Ishikawa (cell line): ENCODE results near the gene C19orf44.

ENCODE experiments used
- CEBPB ChIP-seq: IDR thresholded peaks from 2 replicates; pipeline ENCODE4 v1.6.1; 2012
- CREB1 ChIP-seq: IDR thresholded peaks from 2 replicates; pipeline ENCODE4 v1.6.1; 2012; ENCODE audit warnings: low read depth
- EGR1 ChIP-seq: IDR thresholded peaks from 2 replicates; pipeline ENCODE4 v1.6.1; 2012
- EP300 ChIP-seq: IDR thresholded peaks from 2 replicates; pipeline ENCODE4 v1.6.1; 2012; ENCODE audit warnings: borderline replicate concordance
- FOXM1 ChIP-seq: IDR thresholded peaks from 2 replicates; pipeline ENCODE4 v1.6.1; 2012; ENCODE audit warnings: low read depth, borderline replicate concordance
- NFIC ChIP-seq: IDR thresholded peaks from 2 replicates; pipeline ENCODE4 v1.6.1; 2012
- RAD21 ChIP-seq: IDR thresholded peaks from 2 replicates; pipeline ENCODE4 v1.6.1; 2012; ENCODE audit warnings: low read depth
- TAF1 ChIP-seq: IDR thresholded peaks from 2 replicates; pipeline ENCODE4 v1.6.1; 2012; ENCODE audit warnings: low read depth, mild to moderate bottlenecking
- TCF12 ChIP-seq: IDR thresholded peaks from 2 replicates; pipeline ENCODE4 v1.6.1; 2012; ENCODE audit warnings: low read depth
- TEAD4 ChIP-seq: IDR thresholded peaks from 2 replicates; pipeline ENCODE4 v1.6.1; 2012
- YY1 ChIP-seq: IDR thresholded peaks from 2 replicates; pipeline ENCODE4 v1.6.1; 2012; ENCODE audit warnings: low read depth
- ZBTB7A ChIP-seq: IDR thresholded peaks from 2 replicates; pipeline ENCODE4 v1.6.1; 2012; ENCODE audit warnings: low read depth
- TF ChIP-seq, protein P1 (sequence below): IDR thresholded peaks from 2 replicates; pipeline ENCODE4 v1.6.1; 2012
- TF ChIP-seq, protein P2 (sequence below): IDR thresholded peaks from 2 replicates; pipeline ENCODE4 v1.6.1; 2012; ENCODE audit warnings: low read depth, mild to moderate bottlenecking
- TF ChIP-seq, protein P3 (sequence below): IDR thresholded peaks from 2 replicates; pipeline ENCODE4 v1.6.1; 2012

Gene C19orf44

GRCh38 chr19:16541526-16542044 lies 45.4 kb downstream of the C19orf44 start:
- TF ChIP-seq ZBTB7A (no peak), YY1 (no peak), NFIC (no peak), RAD21 (no peak), TCF12 (no peak), EGR1 (no peak), CREB1 (no peak), FOXM1 (no peak), CEBPB (no peak), TAF1 (no peak), EP300 (no peak), TEAD4 (no peak)
- TF ChIP-seq, protein P1, sequence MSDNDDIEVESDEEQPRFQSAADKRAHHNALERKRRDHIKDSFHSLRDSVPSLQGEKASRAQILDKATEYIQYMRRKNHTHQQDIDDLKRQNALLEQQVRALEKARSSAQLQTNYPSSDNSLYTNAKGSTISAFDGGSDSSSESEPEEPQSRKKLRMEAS = no peak
- TF ChIP-seq, protein P2, sequence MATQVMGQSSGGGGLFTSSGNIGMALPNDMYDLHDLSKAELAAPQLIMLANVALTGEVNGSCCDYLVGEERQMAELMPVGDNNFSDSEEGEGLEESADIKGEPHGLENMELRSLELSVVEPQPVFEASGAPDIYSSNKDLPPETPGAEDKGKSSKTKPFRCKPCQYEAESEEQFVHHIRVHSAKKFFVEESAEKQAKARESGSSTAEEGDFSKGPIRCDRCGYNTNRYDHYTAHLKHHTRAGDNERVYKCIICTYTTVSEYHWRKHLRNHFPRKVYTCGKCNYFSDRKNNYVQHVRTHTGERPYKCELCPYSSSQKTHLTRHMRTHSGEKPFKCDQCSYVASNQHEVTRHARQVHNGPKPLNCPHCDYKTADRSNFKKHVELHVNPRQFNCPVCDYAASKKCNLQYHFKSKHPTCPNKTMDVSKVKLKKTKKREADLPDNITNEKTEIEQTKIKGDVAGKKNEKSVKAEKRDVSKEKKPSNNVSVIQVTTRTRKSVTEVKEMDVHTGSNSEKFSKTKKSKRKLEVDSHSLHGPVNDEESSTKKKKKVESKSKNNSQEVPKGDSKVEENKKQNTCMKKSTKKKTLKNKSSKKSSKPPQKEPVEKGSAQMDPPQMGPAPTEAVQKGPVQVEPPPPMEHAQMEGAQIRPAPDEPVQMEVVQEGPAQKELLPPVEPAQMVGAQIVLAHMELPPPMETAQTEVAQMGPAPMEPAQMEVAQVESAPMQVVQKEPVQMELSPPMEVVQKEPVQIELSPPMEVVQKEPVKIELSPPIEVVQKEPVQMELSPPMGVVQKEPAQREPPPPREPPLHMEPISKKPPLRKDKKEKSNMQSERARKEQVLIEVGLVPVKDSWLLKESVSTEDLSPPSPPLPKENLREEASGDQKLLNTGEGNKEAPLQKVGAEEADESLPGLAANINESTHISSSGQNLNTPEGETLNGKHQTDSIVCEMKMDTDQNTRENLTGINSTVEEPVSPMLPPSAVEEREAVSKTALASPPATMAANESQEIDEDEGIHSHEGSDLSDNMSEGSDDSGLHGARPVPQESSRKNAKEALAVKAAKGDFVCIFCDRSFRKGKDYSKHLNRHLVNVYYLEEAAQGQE = no peak
- TF ChIP-seq, protein P3, sequence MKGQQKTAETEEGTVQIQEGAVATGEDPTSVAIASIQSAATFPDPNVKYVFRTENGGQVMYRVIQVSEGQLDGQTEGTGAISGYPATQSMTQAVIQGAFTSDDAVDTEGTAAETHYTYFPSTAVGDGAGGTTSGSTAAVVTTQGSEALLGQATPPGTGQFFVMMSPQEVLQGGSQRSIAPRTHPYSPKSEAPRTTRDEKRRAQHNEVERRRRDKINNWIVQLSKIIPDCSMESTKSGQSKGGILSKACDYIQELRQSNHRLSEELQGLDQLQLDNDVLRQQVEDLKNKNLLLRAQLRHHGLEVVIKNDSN = no peak

DNA sequence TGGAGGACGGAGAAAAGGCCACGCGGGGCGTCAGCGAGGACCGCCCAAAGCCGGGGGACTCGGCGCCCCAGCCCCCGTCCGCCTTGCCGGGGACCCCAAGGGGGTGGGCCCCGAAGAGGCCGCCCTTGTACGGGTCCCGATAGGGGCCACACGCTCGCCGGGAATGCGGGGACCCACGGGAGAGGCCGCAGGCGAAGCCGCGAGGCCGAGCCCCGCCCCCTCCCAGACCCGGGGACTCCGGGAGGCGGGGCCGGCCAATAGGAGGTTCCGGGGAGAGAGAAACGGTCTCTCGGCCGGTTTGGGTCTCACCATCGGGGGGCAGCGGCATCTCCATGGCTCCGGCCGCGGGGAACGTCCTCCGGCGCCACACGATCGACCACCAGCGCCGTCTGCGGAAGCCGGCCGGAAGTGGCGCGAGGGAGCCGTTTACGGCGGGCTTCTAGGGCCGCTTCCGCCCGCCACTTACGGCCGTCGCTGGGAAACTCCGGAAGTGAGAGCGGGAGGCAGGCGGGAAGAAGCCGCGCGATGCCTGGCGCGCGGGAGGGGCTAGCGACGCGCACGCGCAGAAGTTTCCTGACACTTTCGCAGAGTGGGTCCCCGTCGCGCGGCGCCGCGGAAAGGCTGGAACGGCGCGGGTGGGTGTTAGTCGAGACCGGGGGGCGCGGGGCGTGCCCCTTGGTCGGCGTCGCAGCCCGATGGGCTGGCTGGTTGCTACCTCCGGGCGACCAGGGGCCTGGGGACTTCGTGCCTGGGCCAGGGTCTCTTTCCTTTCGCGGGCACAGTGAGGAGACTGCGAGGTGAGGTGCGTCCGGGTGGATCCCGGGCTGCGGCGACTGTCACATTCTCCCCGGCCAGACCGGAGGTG lies 46.1 kb downstream of the C19orf44 start, which contains the start of gene CHERP:
Gene CHERP (minus strand): TSS at position 393 of the 865 bp plus-strand sequence. CDS start 59 bp downstream, at position 334.
- TF ChIP-seq RAD21 (no peak), YY1 (0 out of 2 replicates have a peak, but pooled peaks have one; percentile 17), NFIC (no peak), TAF1 (peak; percentile 86), CREB1 (peak; percentile 40), TEAD4 (no peak; the same call in 1 of the 2 replicates), CEBPB (no peak), FOXM1 (no peak), EP300 (no peak; the same call in 1 of the 2 replicates), ZBTB7A (peak; percentile 82; the same call in 1 of the 2 replicates), EGR1 (no peak; the same call in 1 of the 2 replicates), TCF12 (0 out of 2 replicates have a peak, but pooled peaks have one; percentile 44)
- TF ChIP-seq, protein P1 = peak; percentile 83
- TF ChIP-seq, protein P3 = no peak; the same call in 1 of the 2 replicates
- TF ChIP-seq, protein P2 = no peak

DNA sequence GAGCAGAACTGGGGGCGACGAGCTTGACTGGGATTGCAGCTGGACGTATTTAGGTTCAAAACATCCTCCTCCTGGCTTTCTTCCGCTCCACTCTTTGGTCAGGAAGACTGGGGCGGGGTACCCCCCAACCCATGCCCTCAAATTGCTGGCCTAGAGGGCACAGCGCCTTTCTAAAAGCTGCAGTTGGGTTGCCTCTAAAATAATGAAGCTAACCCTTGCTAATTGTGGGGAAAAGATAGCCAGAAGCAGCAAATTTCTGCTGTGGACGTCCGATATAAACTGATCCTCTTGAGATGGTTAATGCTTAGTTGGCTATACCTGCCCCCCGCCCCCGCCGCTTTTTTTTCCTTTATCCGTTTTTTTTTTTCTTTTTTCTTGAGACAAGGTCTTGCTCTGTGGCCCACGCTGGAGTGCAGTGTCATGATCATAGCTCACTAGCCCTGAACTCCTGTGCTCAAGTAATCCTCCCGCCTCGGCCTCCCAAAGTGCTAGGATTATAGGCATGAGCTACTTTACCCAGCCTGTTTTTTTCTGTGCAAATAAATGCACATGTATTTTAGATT lies 46.8 kb downstream of the C19orf44 start:
- TF ChIP-seq, protein P1 = no peak
- TF ChIP-seq ZBTB7A (no peak), CEBPB (no peak), TEAD4 (no peak), TAF1 (no peak), FOXM1 (no peak), RAD21 (no peak), NFIC (no peak), CREB1 (no peak), EP300 (no peak), EGR1 (no peak)

DNA sequence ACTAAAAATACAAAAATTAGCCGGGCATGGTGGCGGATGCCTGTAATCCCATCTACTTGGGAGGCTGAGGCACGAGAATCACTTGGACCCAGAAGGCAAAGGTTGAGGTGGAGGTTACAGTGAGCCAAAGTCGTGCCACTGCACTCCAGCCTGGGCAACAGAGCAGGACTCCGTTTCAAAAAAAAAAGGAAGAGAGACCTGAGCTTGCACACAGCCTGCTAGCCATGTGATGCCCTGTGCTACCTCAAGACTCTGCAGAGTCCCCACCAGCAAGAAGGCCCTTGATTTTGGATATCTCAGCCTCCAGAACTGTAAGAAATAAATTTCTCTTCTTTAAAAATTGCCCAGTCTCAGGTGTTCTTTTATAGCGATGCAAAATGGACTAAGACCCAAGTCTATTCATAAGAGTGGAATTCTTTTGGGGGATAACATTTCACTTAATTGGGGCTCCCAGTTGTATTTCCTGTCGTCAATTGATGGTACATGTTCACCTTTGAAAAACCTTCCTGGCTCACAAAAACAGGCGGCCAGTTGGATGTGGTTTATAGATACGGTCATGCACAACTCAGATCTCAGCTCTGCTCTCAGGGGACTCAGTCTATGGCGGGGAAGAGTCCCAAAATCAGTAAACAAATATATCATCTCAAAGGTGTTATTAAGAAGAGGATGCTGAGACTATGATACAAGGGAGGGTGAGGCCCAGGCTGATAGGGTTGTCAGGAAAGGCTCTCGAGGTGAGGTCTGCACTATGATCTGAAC lies 48.5 kb downstream of the C19orf44 start:
- TF ChIP-seq YY1 = no peak
- TF ChIP-seq CREB1 = no peak
- TF ChIP-seq CEBPB = no peak
- no peak for TF ChIP-seq FOXM1
- TF ChIP-seq EP300 = no peak
- TF ChIP-seq EGR1 = no peak
- no peak for TF ChIP-seq TCF12
- TF ChIP-seq, protein P3 = no peak
- no peak for TF ChIP-seq RAD21
- no peak for TF ChIP-seq TEAD4
- no peak for TF ChIP-seq NFIC
- no peak for TF ChIP-seq TAF1
- TF ChIP-seq, protein P2 = no peak
- TF ChIP-seq, protein P1 = no peak
- no peak for TF ChIP-seq ZBTB7A
